Measurements from ENCODE around the gene CEACAM4. TPM values are rescaled to one million over a fixed set of nuclear protein-coding genes. Genes with fewer than 3 reads are reported as not detected.
A peak's percentile ranks its signal among the peaks of the same experiment; 100 is the strongest.

CEACAM4 gene
- total and polyA plus RNA-seq, 5 donors from 2014 or later, result 16.1 to 50.2 (median 32.6) TPM

DNA sequence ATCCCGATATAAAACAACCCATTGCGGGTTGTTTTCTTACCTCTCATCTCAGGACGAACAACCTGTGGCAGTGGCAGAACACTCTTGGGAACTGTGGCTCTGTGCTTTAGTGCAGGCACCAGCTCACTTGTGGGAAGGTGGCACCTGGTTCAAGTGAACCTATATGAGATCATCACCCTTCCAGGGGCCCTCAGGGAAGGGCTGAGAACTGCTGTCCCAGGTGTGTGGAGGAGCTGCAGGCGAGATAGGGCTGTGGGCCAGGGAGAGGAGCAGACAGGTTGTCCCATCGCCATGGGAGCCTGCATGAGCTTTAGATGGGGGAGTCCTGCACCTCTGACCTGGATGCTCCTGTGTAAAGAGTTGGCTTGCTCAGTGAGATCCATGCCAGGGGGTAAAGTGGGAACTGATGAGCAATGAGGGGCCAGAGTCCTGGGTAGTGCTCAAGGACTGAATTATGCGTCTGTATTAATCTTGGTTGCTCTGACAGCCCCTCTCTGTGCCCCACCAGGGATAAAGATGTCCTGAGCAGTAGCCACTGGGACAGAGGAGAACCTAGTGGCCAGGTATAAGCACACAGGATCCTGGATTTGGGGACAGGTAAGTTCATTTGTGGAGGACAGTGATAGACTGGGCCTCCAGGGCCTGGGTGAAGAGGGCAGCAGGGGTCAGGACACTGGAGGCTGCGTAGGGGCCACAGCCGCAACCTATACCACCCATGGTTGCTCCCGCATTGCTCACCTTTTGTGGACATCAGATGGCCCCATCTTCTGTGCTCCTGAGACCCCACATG is 8.7 kb downstream of the CEACAM4 start:
- Mint-ChIP-seq H3K36me3 (peaks cover 16% of the 10 kb centered on the region), H3K27ac (peak overlapping the region in 2 of 3 donors; percentile 52 to 69), H3K9me3 (no peaks in the 10 kb centered on the region), H3K27me3 (peaks cover 4% of the 10 kb centered on the region), H3K4me3 (no peak overlapping the region), H3K4me1 (peaks cover 0 to 50% (median 14%) of the 10 kb centered on the region in 4 donors)
- no peaks in the 10 kb centered on the region for H3K36me3 ChIP-seq (ENCODE audit: control insufficient read depth, insufficient read depth, low read length)
- ATAC-seq (ENCODE audit: low read depth in 2 of 2), result no peak
- peaks cover 15% of the 10 kb centered on the region for H3K4me1 ChIP-seq (ENCODE audit: control insufficient read depth, insufficient read depth, low read length, poor library complexity, severe bottlenecking)
- H3K27ac ChIP-seq (ENCODE audit: insufficient read depth, low read length, poor library complexity, severe bottlenecking), result peak overlapping the region; percentile 9
- H3K4me3 ChIP-seq (ENCODE audit: low read depth, low read length), result no peak overlapping the region
- no peak for DNase-seq
- H3K27me3 ChIP-seq (ENCODE audit: control insufficient read depth, insufficient read depth, low read length), result no peaks in the 10 kb centered on the region
- H3K9me3 ChIP-seq (ENCODE audit: control insufficient read depth in 2 of 2, low read length in 2 of 2), result no peaks in the 10 kb centered on the region

DNA sequence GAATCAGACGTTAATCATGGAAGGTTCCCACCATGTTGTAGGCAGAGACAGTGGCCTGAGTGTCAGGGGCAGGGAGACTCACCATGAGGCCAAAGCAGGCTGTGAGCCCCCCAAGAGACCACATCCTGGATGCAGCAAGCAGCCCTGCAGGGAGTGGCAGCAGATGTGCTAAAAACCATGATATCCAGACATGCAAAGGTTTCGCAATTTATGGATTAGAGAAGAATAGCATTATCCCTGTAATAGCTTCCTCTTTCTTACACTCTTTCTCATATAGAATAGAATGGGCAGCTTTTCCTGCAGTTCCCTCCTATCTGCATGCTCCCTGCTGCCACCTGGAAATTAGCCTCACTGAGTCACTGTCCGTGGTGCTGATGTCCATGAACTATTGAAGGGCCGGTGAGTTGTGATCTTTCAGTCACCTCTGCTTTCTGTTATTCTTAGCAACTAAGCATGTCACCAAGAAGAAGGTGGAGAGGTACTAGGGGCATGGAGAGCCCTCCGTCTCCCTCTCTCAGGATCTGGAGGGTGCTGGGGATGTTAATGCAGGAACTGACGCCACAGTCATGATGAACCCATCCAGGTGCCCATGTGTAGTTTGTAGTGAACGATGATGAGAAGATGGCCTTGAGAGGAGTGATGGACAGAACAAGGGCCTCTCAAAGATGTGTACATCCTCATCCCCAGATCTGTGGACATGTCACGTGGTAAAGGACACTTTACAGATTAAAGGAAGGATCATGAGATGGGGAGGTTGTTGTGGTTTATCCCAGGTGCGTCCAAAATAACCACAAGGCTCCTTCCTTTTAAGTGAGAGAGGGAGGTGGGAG is 9.9 kb downstream of the CEACAM4 start:
- Mint-ChIP-seq H3K9me3 (no peaks in the 10 kb centered on the region), H3K36me3 (peaks cover 10% of the 10 kb centered on the region), H3K27ac (peak overlapping the region in 1 of 3 donors; percentile 63), H3K4me1 (peaks cover 0 to 39% (median 5%) of the 10 kb centered on the region in 4 donors), H3K4me3 (no peak overlapping the region), H3K27me3 (peaks cover 4% of the 10 kb centered on the region)
- Histone ChIP-seq H3K27ac (ENCODE audit: insufficient read depth, low read length, poor library complexity, severe bottlenecking) (peak overlapping the region; percentile 9), H3K27me3 (ENCODE audit: control insufficient read depth, insufficient read depth, low read length) (no peaks in the 10 kb centered on the region), H3K36me3 (ENCODE audit: control insufficient read depth, insufficient read depth, low read length) (no peaks in the 10 kb centered on the region), H3K9me3 (ENCODE audit: control insufficient read depth in 2 of 2, low read length in 2 of 2) (no peaks in the 10 kb centered on the region), H3K4me1 (ENCODE audit: control insufficient read depth, insufficient read depth, low read length, poor library complexity, severe bottlenecking) (peaks cover 4% of the 10 kb centered on the region), H3K4me3 (ENCODE audit: low read depth, low read length) (no peak overlapping the region)
- ATAC-seq (ENCODE audit: low read depth in 2 of 2), result no peak
- no peak for DNase-seq

DNA sequence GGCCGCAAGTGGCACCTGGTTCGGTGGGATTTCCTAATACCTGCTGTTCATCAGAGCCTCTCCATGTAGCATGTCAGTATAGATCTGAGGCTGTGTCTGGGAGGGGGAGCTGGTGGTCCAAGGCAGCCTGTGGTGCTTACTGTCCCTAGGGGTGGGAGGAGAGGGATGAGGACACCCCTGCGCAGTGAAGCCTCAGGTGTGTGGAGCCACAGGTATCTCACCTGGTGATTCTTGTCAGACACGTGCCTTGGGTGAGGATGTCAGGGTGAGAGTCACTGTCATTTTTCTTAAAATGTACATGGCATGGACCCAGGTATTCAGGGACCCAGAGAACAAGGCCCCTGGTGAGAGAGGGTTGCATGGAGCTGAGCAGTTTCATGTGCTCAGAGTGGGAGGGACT is 11.7 kb downstream of the CEACAM4 start:
- no peak for ATAC-seq (ENCODE audit: low read depth in 2 of 2)
- Mint-ChIP-seq H3K4me1 (peaks cover 0 to 27% (median 5%) of the 10 kb centered on the region in 4 donors), H3K4me3 (no peak overlapping the region), H3K27ac (peak overlapping the region in 2 of 3 donors; percentile 58 to 88), H3K36me3 (peaks cover 10% of the 10 kb centered on the region), H3K9me3 (no peaks in the 10 kb centered on the region), H3K27me3 (peaks cover 8% of the 10 kb centered on the region)
- H3K27me3 ChIP-seq (ENCODE audit: control insufficient read depth, insufficient read depth, low read length), result peaks cover 3% of the 10 kb centered on the region
- H3K27ac ChIP-seq (ENCODE audit: insufficient read depth, low read length, poor library complexity, severe bottlenecking), result no peak overlapping the region
- H3K9me3 ChIP-seq (ENCODE audit: control insufficient read depth in 2 of 2, low read length in 2 of 2), result no peaks in the 10 kb centered on the region
- H3K36me3 ChIP-seq (ENCODE audit: control insufficient read depth, insufficient read depth, low read length), result no peaks in the 10 kb centered on the region
- no peak for DNase-seq
- H3K4me3 ChIP-seq (ENCODE audit: low read depth, low read length), result no peak overlapping the region
- no peaks in the 10 kb centered on the region for H3K4me1 ChIP-seq (ENCODE audit: control insufficient read depth, insufficient read depth, low read length, poor library complexity, severe bottlenecking)

DNA sequence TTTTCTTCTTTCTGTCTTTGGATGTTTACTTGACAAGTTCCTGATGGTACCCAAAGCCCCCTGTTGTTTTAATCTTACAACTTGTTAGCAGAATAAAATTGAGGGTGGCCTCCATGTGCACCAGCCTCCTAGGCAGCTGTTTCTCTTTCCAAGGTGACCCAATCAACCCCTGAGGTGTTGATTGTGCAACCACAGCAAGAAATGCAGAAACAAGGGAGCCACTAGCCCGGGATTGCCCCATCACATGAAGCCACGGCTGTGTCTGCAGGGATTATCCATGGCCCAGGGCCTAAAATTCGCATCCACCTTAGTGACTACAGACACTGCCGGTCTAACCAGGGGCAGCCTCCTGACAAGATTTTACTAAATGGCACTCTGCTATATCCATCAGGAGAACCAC is 14.4 kb downstream of the CEACAM4 start:
- Mint-ChIP-seq H3K4me3 (no peak overlapping the region), H3K4me1 (peaks cover 4 to 19% (median 9%) of the 10 kb centered on the region in 4 donors), H3K36me3 (peaks cover 9% of the 10 kb centered on the region), H3K27me3 (peaks cover 18% of the 10 kb centered on the region), H3K27ac (peak overlapping the region in 1 of 3 donors; percentile 74), H3K9me3 (peaks cover 0 to 5% (median 0%) of the 10 kb centered on the region in 7 donors)
- Histone ChIP-seq H3K4me1 (ENCODE audit: control insufficient read depth, insufficient read depth, low read length, poor library complexity, severe bottlenecking) (no peaks in the 10 kb centered on the region), H3K27me3 (ENCODE audit: control insufficient read depth, insufficient read depth, low read length) (peaks cover 5% of the 10 kb centered on the region), H3K9me3 (ENCODE audit: control insufficient read depth in 2 of 2, low read length in 2 of 2) (no peaks in the 10 kb centered on the region), H3K4me3 (ENCODE audit: low read depth, low read length) (no peak overlapping the region), H3K27ac (ENCODE audit: insufficient read depth, low read length, poor library complexity, severe bottlenecking) (no peak overlapping the region), H3K36me3 (ENCODE audit: control insufficient read depth, insufficient read depth, low read length) (no peaks in the 10 kb centered on the region)
- ATAC-seq (ENCODE audit: low read depth in 2 of 2) (no peak), DNase-seq (no peak)

- peaks cover 5% of the 10 kb centered on the region for H3K27me3 ChIP-seq (ENCODE audit: control insufficient read depth, insufficient read depth, low read length)
- Mint-ChIP-seq H3K27ac (no peak overlapping the region), H3K4me1 (peaks cover 0 to 18% (median 7%) of the 10 kb centered on the region in 4 donors), H3K4me3 (no peak overlapping the region), H3K9me3 (peaks cover 0 to 5% (median 0%) of the 10 kb centered on the region in 7 donors), H3K36me3 (peaks cover 4% of the 10 kb centered on the region), H3K27me3 (peaks cover 26% of the 10 kb centered on the region)
- H3K27ac ChIP-seq (ENCODE audit: insufficient read depth, low read length, poor library complexity, severe bottlenecking), result no peak overlapping the region
- no peaks in the 10 kb centered on the region for H3K36me3 ChIP-seq (ENCODE audit: control insufficient read depth, insufficient read depth, low read length)
- no peaks in the 10 kb centered on the region for H3K9me3 ChIP-seq (ENCODE audit: control insufficient read depth in 2 of 2, low read length in 2 of 2)
- ATAC-seq (ENCODE audit: low read depth in 2 of 2) (no peak), DNase-seq (no peak)
- H3K4me3 ChIP-seq (ENCODE audit: low read depth, low read length), result no peak overlapping the region
- no peaks in the 10 kb centered on the region for H3K4me1 ChIP-seq (ENCODE audit: control insufficient read depth, insufficient read depth, low read length, poor library complexity, severe bottlenecking)
Observed at GRCh38 chr19:41610789-41611188, 16.1 kb downstream of the CEACAM4 start.

GRCh38 chr19:41607668-41608067 is 19.2 kb downstream of the CEACAM4 start:
- Mint-ChIP-seq H3K9me3 (peaks cover 0 to 5% (median 0%) of the 10 kb centered on the region in 7 donors), H3K27ac (peak overlapping the region in 1 of 3 donors; percentile 28), H3K4me1 (peaks cover 0 to 13% (median 6%) of the 10 kb centered on the region in 4 donors), H3K27me3 (peaks cover 30% of the 10 kb centered on the region), H3K36me3 (peaks cover 4% of the 10 kb centered on the region), H3K4me3 (no peak overlapping the region)
- H3K36me3 ChIP-seq (ENCODE audit: control insufficient read depth, insufficient read depth, low read length), result no peaks in the 10 kb centered on the region
- no peak for DNase-seq
- no peak for ATAC-seq (ENCODE audit: low read depth in 2 of 2)
- no peaks in the 10 kb centered on the region for H3K9me3 ChIP-seq (ENCODE audit: control insufficient read depth in 2 of 2, low read length in 2 of 2)
- no peak overlapping the region for H3K27ac ChIP-seq (ENCODE audit: insufficient read depth, low read length, poor library complexity, severe bottlenecking)
- peaks cover 5% of the 10 kb centered on the region for H3K27me3 ChIP-seq (ENCODE audit: control insufficient read depth, insufficient read depth, low read length)
- H3K4me3 ChIP-seq (ENCODE audit: low read depth, low read length), result no peak overlapping the region
- H3K4me1 ChIP-seq (ENCODE audit: control insufficient read depth, insufficient read depth, low read length, poor library complexity, severe bottlenecking), result no peaks in the 10 kb centered on the region

DNA sequence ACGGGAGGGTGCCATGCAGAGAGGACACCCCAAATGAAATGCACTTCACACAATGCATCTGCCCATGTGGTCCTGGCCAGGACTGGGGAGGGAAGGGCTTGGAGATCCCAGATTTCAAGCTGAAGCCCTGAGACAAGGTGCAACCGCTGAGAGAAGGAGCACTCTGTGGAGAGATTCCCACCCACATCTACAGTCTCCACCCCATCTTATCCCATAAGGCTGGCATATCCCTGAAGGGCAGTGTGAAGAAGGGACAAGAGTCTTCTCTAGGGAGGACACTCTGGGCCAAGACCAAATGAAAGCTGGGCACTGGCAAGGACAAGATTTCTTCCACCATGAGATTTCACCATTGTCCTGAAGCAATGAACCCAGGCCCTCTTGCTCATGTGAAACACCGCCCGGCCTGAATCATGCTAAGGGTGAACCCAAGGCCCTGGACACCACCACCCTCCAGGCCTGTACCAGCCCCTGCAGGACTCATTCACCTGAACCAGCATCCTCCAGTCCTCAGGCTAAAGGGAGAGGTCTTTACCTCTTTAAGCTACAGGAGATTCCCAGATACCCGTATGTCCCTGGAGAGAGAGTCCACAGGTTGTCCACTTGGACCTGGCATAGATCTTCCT is 20.5 kb downstream of the CEACAM4 start:
- H3K9me3 ChIP-seq (ENCODE audit: control insufficient read depth in 2 of 2, low read length in 2 of 2), result no peaks in the 10 kb centered on the region
- Mint-ChIP-seq H3K36me3 (peaks cover 4% of the 10 kb centered on the region), H3K27me3 (peaks cover 30% of the 10 kb centered on the region), H3K4me3 (no peak overlapping the region), H3K9me3 (peaks cover 0 to 5% (median 0%) of the 10 kb centered on the region in 7 donors), H3K4me1 (peaks cover 0 to 13% (median 6%) of the 10 kb centered on the region in 4 donors), H3K27ac (no peak overlapping the region)
- no peak overlapping the region for H3K27ac ChIP-seq (ENCODE audit: insufficient read depth, low read length, poor library complexity, severe bottlenecking)
- H3K36me3 ChIP-seq (ENCODE audit: control insufficient read depth, insufficient read depth, low read length), result no peaks in the 10 kb centered on the region
- ATAC-seq (ENCODE audit: low read depth in 2 of 2), result no peak
- H3K27me3 ChIP-seq (ENCODE audit: control insufficient read depth, insufficient read depth, low read length), result peaks cover 5% of the 10 kb centered on the region
- no peak overlapping the region for H3K4me3 ChIP-seq (ENCODE audit: low read depth, low read length)
- DNase-seq, result no peak
- H3K4me1 ChIP-seq (ENCODE audit: control insufficient read depth, insufficient read depth, low read length, poor library complexity, severe bottlenecking), result no peaks in the 10 kb centered on the region
